ENCODE data around the gene PRDM16. TPM values are rescaled to one million over a fixed set of nuclear protein-coding genes. Genes with fewer than 3 reads are reported as not detected.

The PRDM16 gene
- total RNA-seq, 1 experiment from 2014 or later, result 0.17 TPM

DNA sequence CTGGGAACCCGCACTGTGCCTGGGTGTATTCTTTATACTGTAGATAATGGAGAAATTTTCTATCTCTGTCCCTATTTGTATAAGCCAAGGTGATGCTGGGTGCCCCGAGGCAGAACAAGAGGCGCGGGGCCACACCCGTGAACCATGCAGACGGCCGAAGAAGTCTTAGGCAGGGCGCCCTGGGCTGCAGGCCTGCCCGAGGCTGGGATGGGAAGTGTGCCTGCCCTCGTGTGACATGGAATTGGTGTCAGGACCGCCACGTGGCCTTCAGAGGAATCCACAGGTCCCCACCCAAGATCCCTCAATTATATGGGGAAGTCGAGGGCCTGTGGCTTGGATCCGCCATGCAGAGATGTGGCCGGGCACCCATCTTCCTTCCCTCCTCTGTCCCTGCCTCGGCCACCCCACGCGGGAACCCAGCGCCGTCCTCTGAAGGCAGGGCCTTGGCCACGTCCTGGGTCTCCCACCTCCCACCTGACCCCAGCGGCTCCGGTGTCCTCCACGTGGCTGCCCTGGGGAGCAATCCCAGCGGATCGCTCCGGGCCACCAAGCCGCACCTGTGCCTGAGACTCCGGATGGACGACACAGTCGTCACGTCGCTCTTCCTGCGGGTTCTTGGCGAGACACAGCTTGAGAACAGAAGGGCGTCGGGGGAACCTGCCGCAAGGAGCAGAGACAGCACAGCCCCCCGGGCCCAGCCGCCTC is 365.6 kb downstream of the PRDM16 start:
- Histone ChIP-seq H3K79me2 (ENCODE audit: insufficient read depth, low read length) (no peaks in the 10 kb centered on the region), H2BK15ac (ENCODE audit: low read depth, low read length) (no peak overlapping the region), H3K4me1 (ENCODE audit: insufficient read depth, low read length) (no peaks in the 10 kb centered on the region), H3K14ac (ENCODE audit: insufficient read depth, low read length) (no peak overlapping the region), H3K27me3 (ENCODE audit: insufficient read depth, low read length) (no peaks in the 10 kb centered on the region), H4K5ac (ENCODE audit: insufficient read length, low read depth, low read length) (no peak overlapping the region), H2AK5ac (ENCODE audit: insufficient read length, low read length) (no peak overlapping the region), H3K27ac (ENCODE audit: insufficient read length, low read depth, low read length) (no peak overlapping the region), H3K79me1 (ENCODE audit: insufficient read depth, low read depth, low read length, poor library complexity, severe bottlenecking) (no peaks in the 10 kb centered on the region), H3K56ac (ENCODE audit: insufficient read length, low read depth, low read length) (no peak overlapping the region), H2BK120ac (ENCODE audit: low read depth, low read length, poor library complexity, severe bottlenecking) (no peak overlapping the region), H3K23me2 (ENCODE audit: insufficient read length, low read depth, low read length, poor library complexity, severe bottlenecking) (peaks cover 6% of the 10 kb centered on the region), H3K4ac (ENCODE audit: low read depth, low read length) (no peak overlapping the region), H3K9me3 (ENCODE audit: control insufficient read depth, low read depth, low read length) (no peaks in the 10 kb centered on the region), H3K4me2 (ENCODE audit: insufficient read depth, insufficient read length, low read length) (no peak overlapping the region), H2BK20ac (ENCODE audit: low read depth, low read length, poor library complexity, severe bottlenecking) (no peak overlapping the region), H2BK5ac (ENCODE audit: insufficient read length, low read length) (no peak overlapping the region), H3T11ph (ENCODE audit: low read length) (no peak overlapping the region), H3K23ac (ENCODE audit: insufficient read length, low read depth, low read length) (no peak overlapping the region), H3K9ac (ENCODE audit: extremely low read depth, insufficient read length, low read length) (no peak overlapping the region), H3K18ac (ENCODE audit: insufficient read length, low read depth, low read length) (no peak overlapping the region), H4K91ac (ENCODE audit: insufficient read length, low read depth, low read length) (no peak overlapping the region), H2AFZ (ENCODE audit: low read length) (no peak overlapping the region), H4K8ac (replicated peaks; ENCODE audit: insufficient read length, low read depth, low read length) (no peak overlapping the region), H4K20me1 (ENCODE audit: control insufficient read depth, insufficient read depth, insufficient read length) (no peaks in the 10 kb centered on the region), H2BK12ac (ENCODE audit: insufficient read length, low read depth, low read length) (no peak overlapping the region)
- Mint-ChIP-seq H3K9me3 (no peaks in the 10 kb centered on the region; a peak in 1 of 5 replicates), H3K4me3 (no peak overlapping the region), H3K4me1 (peaks cover 0 to 22% of the 10 kb centered on the region in 2 experiments; a peak in 3 of 4 replicates), H3K36me3 (ENCODE audit: insufficient read depth in 1 of 3, low read depth in 3 of 3) (no peaks in the 10 kb centered on the region), H3K27me3 (ENCODE audit: low read depth) (no peaks in the 10 kb centered on the region), H3K27ac (no peak overlapping the region)
- TF ChIP-seq, protein P1, sequence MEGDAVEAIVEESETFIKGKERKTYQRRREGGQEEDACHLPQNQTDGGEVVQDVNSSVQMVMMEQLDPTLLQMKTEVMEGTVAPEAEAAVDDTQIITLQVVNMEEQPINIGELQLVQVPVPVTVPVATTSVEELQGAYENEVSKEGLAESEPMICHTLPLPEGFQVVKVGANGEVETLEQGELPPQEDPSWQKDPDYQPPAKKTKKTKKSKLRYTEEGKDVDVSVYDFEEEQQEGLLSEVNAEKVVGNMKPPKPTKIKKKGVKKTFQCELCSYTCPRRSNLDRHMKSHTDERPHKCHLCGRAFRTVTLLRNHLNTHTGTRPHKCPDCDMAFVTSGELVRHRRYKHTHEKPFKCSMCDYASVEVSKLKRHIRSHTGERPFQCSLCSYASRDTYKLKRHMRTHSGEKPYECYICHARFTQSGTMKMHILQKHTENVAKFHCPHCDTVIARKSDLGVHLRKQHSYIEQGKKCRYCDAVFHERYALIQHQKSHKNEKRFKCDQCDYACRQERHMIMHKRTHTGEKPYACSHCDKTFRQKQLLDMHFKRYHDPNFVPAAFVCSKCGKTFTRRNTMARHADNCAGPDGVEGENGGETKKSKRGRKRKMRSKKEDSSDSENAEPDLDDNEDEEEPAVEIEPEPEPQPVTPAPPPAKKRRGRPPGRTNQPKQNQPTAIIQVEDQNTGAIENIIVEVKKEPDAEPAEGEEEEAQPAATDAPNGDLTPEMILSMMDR (conservative IDR thresholded peaks at IDR 0.05), result no peak
- DNase-seq, result no peak
- no CpG with 5 or more reads among the region's 40 CpGs for WGBS (ENCODE audit: extremely low coverage, insufficient read length, low lambda C conversion rate)

Measured in H9 (cell line).